HUES48 (cell line): ENCODE data around the gene ACAA1.
"Not testable (repeated sequence)": the region's sequence is repeated elsewhere in the genome, so short reads cannot be mapped to it uniquely, and the experiment has no call there.

Experiments used
- H3K27ac ChIP-seq: one replicate; pipeline ENCODE4 v1.7.0; 2013; ENCODE audit warnings: low read depth, low read length, inconsistent platforms
- H3K27me3 ChIP-seq: 2 replicates; pipeline ENCODE4 v1.6.1; 2013; ENCODE audit warnings: mild to moderate bottlenecking, low read length; ENCODE audit not compliant: control insufficient read depth, insufficient read depth
- H3K36me3 ChIP-seq: 2 replicates; pipeline ENCODE4 v1.6.1; 2013; ENCODE audit warnings: low read length; ENCODE audit not compliant: control insufficient read depth, insufficient read depth
- H3K4me1 ChIP-seq: 2 replicates; pipeline ENCODE4 v1.6.1; 2013; ENCODE audit warnings: mild to moderate bottlenecking, low read length; ENCODE audit not compliant: control insufficient read depth, insufficient read depth
- H3K4me3 ChIP-seq: 2 replicates; pipeline ENCODE4 v1.5.1; 2013; ENCODE audit warnings: mild to moderate bottlenecking, low read depth, low read length
- H3K9ac ChIP-seq: 2 replicates; pipeline ENCODE4 v1.6.1; 2013; ENCODE audit warnings: mild to moderate bottlenecking, low read depth, low read length, moderate library complexity
- H3K9me3 ChIP-seq: 2 replicates; pipeline ENCODE4 v1.6.1; 2013; ENCODE audit warnings: low read length; ENCODE audit not compliant: control insufficient read depth, insufficient read depth

ACAA1 gene

DNA sequence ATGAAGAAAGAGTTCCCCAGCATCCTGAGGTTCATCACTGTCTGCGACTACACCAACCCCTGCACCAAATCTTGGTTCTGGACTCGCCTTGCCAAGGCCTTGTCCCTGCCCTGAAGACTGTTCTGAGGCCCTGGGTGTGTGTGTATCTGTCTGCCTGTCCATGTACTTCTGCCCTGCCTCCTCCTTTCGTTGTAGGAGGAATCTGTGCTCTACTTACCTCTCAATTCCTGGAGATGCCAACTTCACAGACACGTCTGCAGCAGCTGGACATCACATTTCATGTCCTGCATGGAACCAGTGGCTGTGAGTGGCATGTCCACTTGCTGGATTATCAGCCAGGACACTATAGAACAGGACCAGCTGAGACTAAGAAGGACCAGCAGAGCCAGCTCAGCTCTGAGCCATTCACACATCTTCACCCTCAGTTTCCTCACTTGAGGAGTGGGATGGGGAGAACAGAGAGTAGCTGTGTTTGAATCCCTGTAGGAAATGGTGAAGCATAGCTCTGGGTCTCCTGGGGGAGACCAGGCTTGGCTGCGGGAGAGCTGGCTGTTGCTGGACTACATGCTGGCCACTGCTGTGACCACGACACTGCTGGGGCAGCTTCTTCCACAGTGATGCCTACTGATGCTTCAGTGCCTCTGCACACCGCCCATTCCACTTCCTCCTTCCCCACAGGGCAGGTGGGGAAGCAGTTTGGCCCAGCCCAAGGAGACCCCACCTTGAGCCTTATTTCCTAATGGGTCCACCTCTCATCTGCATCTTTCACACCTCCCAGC lies 4.4 kb upstream of the ACAA1 start:
- no peak overlapping the region for H3K4me3 ChIP-seq
- H3K36me3 ChIP-seq = peaks cover 19% of the 10 kb centered on the region
- no peak overlapping the region for H3K9ac ChIP-seq
- H3K27ac ChIP-seq = no peak overlapping the region
- H3K27me3 ChIP-seq = peaks cover 2% of the 10 kb centered on the region; the same call in 1 of the 2 replicates
- H3K9me3 ChIP-seq = no peaks in the 10 kb centered on the region
- peaks cover 16% of the 10 kb centered on the region for H3K4me1 ChIP-seq

DNA sequence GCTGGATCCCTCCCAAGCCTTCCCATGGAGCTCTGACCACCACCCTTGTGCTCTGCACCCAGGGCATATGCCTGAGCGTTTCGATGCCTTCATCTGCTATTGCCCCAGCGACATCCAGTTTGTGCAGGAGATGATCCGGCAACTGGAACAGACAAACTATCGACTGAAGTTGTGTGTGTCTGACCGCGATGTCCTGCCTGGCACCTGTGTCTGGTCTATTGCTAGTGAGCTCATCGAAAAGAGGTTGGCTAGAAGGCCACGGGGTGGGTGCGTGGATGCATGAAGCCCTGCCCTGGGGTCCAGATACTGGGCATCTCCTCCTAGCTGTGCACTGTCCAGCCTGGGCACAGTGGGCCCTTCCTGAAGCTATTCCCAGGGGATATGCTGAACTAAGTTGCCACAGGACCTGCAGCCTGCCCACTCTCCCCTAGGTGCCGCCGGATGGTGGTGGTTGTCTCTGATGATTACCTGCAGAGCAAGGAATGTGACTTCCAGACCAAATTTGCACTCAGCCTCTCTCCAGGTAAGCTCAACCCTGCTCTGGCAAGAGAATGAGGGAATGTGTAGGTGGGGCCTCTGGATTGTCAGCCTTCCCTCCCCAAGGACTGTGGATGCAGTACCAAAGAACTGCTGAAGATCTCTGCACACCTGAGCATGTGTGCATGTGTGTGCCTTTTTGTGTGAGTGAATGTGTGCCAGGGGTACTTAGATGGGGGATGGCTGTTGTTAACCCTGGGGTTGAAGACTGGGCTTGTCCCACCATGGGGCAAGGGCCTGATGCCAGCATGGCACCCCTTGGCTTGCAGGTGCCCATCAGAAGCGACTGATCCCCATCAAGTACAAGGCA lies 3.6 kb upstream of the ACAA1 start:
- Histone ChIP-seq H3K4me1 (peaks cover 19% of the 10 kb centered on the region), H3K4me3 (no peak overlapping the region), H3K9me3 (no peaks in the 10 kb centered on the region), H3K27me3 (peaks cover 2% of the 10 kb centered on the region; the same call in 1 of the 2 replicates), H3K9ac (no peak overlapping the region), H3K27ac (no peak overlapping the region), H3K36me3 (peaks cover 19% of the 10 kb centered on the region)

DNA sequence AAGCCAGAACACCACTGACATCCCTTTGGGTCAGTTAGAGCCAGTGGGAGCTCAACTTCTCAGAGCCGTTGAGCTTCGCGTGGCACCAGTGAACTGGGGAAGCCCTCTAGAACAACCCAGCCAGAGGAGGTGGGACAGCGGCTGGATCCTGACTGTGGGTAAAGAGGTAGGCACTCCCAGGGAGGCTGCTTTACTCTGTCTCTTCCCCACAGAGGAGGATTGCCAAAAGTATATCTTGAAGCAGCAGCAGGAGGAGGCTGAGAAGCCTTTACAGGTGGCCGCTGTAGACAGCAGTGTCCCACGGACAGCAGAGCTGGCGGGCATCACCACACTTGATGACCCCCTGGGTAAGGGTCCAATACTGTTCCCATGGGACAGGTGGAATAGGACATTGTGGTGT lies 2.7 kb upstream of the ACAA1 start:
- H3K4me1 ChIP-seq = peaks cover 19% of the 10 kb centered on the region
- no peak overlapping the region for H3K9ac ChIP-seq

DNA sequence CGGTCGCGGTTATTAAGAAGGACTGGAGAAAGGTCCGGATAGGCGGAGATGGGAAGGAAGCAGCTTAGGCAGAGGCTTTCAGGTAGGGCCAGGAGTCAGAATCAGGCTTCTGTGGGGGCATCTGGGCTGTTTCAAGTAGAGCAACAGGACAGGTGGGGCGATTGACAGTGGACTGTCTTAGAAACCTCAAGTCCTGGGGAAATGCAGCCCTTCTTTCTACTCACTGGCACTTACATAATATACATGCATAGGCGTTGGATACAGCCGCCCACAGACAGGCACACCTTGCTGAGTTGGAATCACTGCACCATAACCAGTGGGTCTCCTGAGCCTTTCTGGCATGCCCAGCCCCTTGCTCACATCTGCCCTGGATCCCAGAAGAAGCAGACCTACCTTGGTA lies 2.3 kb upstream of the ACAA1 start:
- peaks cover 2% of the 10 kb centered on the region; the same call in 1 of the 2 replicates for H3K27me3 ChIP-seq
- H3K9ac ChIP-seq = peak overlapping the region; percentile 68; the same call in 1 of the 2 replicates
- no peak overlapping the region for H3K27ac ChIP-seq
- no peaks in the 10 kb centered on the region for H3K9me3 ChIP-seq
- H3K4me1 ChIP-seq = peaks cover 19% of the 10 kb centered on the region
- peak overlapping the region; percentile 90 for H3K4me3 ChIP-seq
- peaks cover 30% of the 10 kb centered on the region for H3K36me3 ChIP-seq

More for the DNA sequence above, 2.7 kb upstream of the ACAA1 start:
- Histone ChIP-seq H3K27ac (no peak overlapping the region), H3K36me3 (peaks cover 25% of the 10 kb centered on the region), H3K4me3 (peak overlapping the region; percentile 90), H3K9me3 (no peaks in the 10 kb centered on the region), H3K27me3 (peaks cover 2% of the 10 kb centered on the region; the same call in 1 of the 2 replicates)

DNA sequence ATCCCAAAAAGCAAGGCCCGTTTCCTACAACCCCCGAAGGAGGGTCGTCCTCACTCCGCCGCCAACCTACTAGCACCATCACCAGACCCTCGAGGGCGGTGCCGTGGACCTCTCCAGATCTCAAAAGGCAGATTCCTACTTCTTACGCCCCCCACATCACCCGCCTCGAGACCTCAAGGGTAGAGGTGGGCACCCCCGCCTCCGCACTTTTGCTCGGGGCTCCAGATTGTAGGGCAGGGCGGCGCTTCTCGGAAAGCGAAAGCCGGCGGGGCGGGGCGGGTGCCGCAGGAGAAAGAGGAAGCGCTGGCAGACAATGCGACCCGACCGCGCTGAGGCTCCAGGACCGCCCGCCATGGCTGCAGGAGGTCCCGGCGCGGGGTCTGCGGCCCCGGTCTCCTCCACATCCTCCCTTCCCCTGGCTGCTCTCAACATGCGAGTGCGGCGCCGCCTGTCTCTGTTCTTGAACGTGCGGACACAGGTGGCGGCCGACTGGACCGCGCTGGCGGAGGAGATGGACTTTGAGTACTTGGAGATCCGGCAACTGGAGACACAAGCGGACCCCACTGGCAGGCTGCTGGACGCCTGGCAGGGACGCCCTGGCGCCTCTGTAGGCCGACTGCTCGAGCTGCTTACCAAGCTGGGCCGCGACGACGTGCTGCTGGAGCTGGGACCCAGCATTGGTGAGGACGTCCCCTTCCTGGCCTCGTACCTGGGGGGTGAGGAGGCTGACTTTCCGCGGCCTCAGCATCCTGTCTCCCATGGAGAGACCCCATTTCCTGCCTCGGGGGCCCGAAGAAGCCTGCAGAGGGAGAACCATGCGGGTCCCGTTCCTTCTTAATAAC lies 1.6 kb upstream of the ACAA1 start, which contains the start of gene MYD88:
MYD88 (plus strand) TSS at position 313 of the 842 bp plus-strand sequence; CDS start at position 353, 40 bp downstream.
- Histone ChIP-seq H3K27ac (peak within 1 kb of the TSS; percentile 89), H3K4me1 (peaks cover 19% of the 10 kb centered on the region), H3K9me3 (no peaks in the 10 kb centered on the region), H3K36me3 (peaks cover 36% of the 10 kb centered on the region), H3K9ac (peak within 1 kb of the TSS; percentile 68), H3K27me3 (peaks cover 2% of the 10 kb centered on the region; the same call in 1 of the 2 replicates), H3K4me3 (peak within 1 kb of the TSS; percentile 90)

DNA sequence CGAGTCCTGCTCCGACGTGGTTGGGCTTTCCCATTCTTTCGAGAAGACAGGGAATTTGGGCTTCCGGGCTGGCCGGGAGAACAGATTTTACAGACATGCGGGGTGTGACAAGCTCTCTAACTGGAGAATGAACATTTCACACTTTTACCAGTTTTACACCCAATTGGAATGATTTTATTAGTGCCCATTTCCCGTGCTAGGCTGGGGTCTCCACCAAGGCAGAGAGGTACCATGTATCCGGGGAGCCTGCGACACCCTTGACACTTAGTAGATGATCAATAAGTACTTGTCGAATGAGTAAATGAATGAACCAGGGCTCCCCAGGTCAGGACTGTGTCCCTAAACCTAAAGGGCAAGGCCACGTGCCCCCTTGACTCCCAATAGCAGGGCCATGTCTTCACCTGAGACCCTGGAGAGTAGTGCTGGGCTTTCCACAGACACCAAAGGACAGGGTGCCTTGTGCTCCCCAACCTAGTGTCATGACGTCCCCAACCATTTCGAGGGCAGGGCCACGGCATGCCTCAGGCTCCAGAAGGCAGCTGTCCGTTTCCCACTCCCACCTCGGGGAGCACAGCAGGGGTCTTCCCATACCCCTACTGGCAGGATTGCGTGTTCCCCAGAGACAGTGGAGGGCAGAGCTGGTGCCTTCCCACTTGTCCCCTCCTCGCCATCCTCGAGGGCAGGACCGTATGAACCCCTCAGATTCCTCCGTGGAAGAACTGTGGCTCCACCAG lies 855 bp upstream of the ACAA1 start:
- H3K27me3 ChIP-seq = peaks cover 2% of the 10 kb centered on the region; the same call in 1 of the 2 replicates
- H3K36me3 ChIP-seq = peaks cover 44% of the 10 kb centered on the region
- H3K4me3 ChIP-seq = peak overlapping the region; percentile 90
- peaks cover 19% of the 10 kb centered on the region for H3K4me1 ChIP-seq
- H3K27ac ChIP-seq = peak overlapping the region; percentile 89
- no peaks in the 10 kb centered on the region for H3K9me3 ChIP-seq
- peak overlapping the region; percentile 68; the same call in 1 of the 2 replicates for H3K9ac ChIP-seq

DNA sequence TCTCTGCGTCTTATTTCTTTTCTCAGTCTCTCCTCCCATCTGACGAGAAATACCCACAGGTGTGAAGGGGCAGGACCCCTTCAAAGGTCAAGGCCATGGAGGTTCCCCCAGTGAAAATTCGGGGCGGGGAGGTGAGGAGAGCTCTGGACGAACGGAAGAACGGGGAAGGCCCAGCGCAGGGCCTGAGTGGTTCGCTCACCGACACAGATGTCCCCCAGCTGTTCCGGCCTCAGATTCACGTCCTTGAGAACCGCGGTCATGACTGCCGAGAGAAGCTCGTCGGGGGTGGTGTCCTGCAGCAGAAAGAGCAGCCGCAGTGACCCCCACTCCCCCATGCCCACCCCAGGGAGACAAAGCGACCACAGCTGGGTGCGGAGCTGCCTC lies 542 bp downstream of the ACAA1 start:
- Histone ChIP-seq H3K36me3 (peaks cover 36% of the 10 kb centered on the region), H3K4me3 (peak overlapping the region; percentile 77), H3K4me1 (peaks cover 19% of the 10 kb centered on the region), H3K9ac (peak overlapping the region; percentile 34; the same call in 1 of the 2 replicates), H3K9me3 (no peaks in the 10 kb centered on the region), H3K27me3 (peaks cover 2% of the 10 kb centered on the region; the same call in 1 of the 2 replicates), H3K27ac (peak overlapping the region; percentile 74)

DNA sequence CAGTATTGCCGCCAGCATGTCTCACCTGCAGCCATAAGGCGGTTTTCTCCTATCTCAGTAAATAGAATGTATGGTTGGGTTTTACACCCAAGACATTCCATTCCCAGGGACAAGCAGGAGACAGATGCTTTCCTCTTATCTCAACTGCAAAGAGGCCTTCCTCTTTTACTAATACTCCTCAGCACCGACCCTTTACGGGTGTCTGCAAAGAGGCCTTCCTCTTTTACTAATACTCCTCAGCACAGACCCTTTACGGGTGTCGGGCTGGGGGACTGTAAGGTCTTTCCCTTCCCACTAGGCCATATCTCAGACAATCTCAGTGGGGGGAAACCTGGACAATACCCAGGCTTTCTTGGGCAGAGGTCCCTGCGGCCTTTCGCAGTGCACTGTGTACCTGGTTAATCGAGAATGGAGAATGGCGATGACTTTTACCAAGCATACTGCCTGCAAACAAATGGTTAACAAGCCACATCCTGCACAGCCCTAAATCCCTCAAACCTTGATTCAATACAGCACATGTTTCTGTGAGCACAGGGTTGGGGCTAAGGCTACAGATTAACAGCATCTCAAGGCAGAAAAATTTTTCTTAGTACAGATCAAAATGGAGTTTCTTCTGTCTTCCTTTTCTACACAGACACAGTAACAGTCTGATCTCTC lies 1.2 kb downstream of the ACAA1 start:
- peak overlapping the region; percentile 34 for H3K9ac ChIP-seq
- H3K4me3 ChIP-seq = peak overlapping the region; percentile 77
- not testable (repeated sequence) for H3K27me3 ChIP-seq, H3K9me3 ChIP-seq, H3K27ac ChIP-seq
- H3K36me3 ChIP-seq = peaks cover 36% of the 10 kb centered on the region
- H3K4me1 ChIP-seq = peaks cover 19% of the 10 kb centered on the region

DNA sequence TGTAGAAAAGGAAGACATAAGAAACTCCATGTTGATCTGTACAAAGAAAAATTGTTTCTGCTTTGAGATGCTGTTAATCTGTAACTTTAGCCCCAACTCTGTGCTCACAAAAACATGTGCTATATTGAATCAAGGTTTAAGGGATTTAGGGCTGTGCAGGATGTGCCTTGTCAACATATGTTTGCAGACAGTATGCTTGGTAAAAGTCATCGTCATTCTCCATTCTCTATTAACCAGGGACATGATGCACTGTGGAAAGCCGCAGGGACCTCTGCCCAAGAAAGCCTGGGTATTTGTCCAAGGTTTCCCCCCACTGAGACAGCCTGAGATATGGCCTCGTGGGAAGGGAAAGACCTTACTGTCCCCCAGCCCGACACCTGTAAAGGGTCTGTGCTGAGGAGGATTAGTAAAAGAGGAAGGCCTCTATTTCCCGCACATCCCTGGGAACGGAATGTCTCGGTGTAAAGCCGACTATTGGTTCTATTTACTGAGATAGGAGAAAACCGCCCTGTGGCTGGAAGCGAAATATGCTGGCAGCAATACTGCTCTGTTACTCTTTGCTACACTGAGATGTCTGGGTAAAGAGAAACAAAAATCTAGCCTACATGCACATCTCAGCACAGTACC lies 2.3 kb downstream of the ACAA1 start:
- not testable (repeated sequence) for H3K4me3 ChIP-seq, H3K27me3 ChIP-seq, H3K9me3 ChIP-seq, H3K9ac ChIP-seq, H3K27ac ChIP-seq
- H3K4me1 ChIP-seq = peaks cover 17% of the 10 kb centered on the region
- H3K36me3 ChIP-seq = peaks cover 44% of the 10 kb centered on the region
